Activated CD8-positive, alpha-beta T cell treated with anti-CD3 and anti-CD28 coated beads for 36 hours (primary cell): ENCODE measurements around the gene DUOX2. TPM values are rescaled to one million over a fixed set of nuclear protein-coding genes. Genes with fewer than 3 reads are reported as not detected.

Experiments used
- ATAC-seq: fragments of 200-7000 bp; cut with Tn5 transposase; one replicate; pipeline ENCODE4 v1.10.0; 2021; ENCODE audit warnings: mild to moderate bottlenecking, moderate library complexity
- CTCF ChIA-PET: fragments of 350-600 bp; sonication (Branson Sonifier 250); formaldehyde crosslinking; loops from one replicate; lab custom pipeline; 2021; ENCODE audit warnings: antibody characterized with exemption; lab: Charles Lee
- POLR2A ChIA-PET: fragments of 350-600 bp; sonication (Branson Sonifier 250); formaldehyde crosslinking; loops from one replicate; lab custom pipeline; 2021; ENCODE audit warnings: antibody characterized with exemption; lab: Charles Lee
- DNase-seq: peaks from one replicate; pipeline ENCODE4 v3.0.0-alpha.2; 2020
- H3K27ac Mint-ChIP-seq: one replicate; pipeline ENCODE4 v1.8.0; 2021; ENCODE audit warnings: mild to moderate bottlenecking, mixed read lengths
- H3K27me3 Mint-ChIP-seq: one replicate; pipeline ENCODE4 v1.8.0; 2021; ENCODE audit warnings: mixed read lengths
- H3K36me3 Mint-ChIP-seq: one replicate; pipeline ENCODE4 v1.8.0; 2021; ENCODE audit warnings: low read depth, mixed read lengths
- H3K4me1 Mint-ChIP-seq: one replicate; pipeline ENCODE4 v1.8.0; 2021; ENCODE audit warnings: low read depth, mixed read lengths
- H3K4me3 Mint-ChIP-seq: one replicate; pipeline ENCODE4 v1.8.0; 2021; ENCODE audit warnings: mild to moderate bottlenecking, moderate library complexity, mixed read lengths
- H3K9me3 Mint-ChIP-seq: one replicate; pipeline ENCODE4 v1.8.0; 2021; ENCODE audit warnings: mixed read lengths
- intact Hi-C: fragments of 100-400 bp; cut with micrococcal nuclease; formaldehyde crosslinking; loops from one replicate; pipeline ENCODE4 v1.10.0; 2022
- total RNA-seq, 2 experiments: library from RNA; stranded (reverse); gene quantifications; one replicate each; pipeline ENCODE4 v1.2.3, GENCODE V29; 2021
- TF ChIP-seq, protein P1 (sequence below): fragments of 200-600 bp; IDR thresholded peaks from one replicate; pipeline ENCODE4 v1.8.0; 2022; ENCODE audit warnings: antibody characterized with exemption, mild to moderate bottlenecking

The DUOX2 gene
- total RNA-seq, 2 experiments from 2014 or later, result 0.05 to 0.18 TPM

DNA sequence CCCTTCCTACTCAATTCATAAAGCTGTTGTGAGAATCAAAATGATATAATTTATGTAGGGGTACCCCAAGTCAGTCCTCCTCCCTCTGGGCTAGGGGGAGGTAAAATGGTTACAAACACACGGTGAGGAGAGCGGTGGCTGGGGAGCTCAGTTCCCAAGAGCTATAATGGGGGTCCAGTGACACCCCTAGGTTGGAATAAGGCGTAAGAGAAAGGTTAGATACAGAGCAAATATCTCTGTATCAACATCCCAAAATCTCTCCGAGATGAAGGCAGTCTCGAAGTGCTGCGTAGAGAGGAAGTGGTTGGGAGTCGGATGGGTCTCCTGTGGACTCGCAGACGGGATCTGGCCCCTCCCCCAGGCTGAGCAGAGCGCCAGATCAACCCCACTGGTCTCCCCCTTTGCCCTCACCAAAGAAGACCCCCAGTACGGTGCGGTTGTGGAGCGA is 1.8 kb downstream of the DUOX2 start:
- ATAC-seq (no peak), DNase-seq (no peak)
- Mint-ChIP-seq H3K27me3 (peaks cover 73% of the 10 kb centered on the region), H3K36me3 (no peaks in the 10 kb centered on the region), H3K4me1 (peaks cover 40% of the 10 kb centered on the region), H3K27ac (no peak overlapping the region), H3K9me3 (no peaks in the 10 kb centered on the region), H3K4me3 (peak overlapping the region; percentile 7)
- TF ChIP-seq, protein P1, sequence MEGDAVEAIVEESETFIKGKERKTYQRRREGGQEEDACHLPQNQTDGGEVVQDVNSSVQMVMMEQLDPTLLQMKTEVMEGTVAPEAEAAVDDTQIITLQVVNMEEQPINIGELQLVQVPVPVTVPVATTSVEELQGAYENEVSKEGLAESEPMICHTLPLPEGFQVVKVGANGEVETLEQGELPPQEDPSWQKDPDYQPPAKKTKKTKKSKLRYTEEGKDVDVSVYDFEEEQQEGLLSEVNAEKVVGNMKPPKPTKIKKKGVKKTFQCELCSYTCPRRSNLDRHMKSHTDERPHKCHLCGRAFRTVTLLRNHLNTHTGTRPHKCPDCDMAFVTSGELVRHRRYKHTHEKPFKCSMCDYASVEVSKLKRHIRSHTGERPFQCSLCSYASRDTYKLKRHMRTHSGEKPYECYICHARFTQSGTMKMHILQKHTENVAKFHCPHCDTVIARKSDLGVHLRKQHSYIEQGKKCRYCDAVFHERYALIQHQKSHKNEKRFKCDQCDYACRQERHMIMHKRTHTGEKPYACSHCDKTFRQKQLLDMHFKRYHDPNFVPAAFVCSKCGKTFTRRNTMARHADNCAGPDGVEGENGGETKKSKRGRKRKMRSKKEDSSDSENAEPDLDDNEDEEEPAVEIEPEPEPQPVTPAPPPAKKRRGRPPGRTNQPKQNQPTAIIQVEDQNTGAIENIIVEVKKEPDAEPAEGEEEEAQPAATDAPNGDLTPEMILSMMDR, result no peak
- intact Hi-C loops, result no loop called here
- ChIA-PET CTCF (interaction anchor here (1.7 to 2.0 kb wide), 2 partner anchors 12 to 15 kb away, joined by 4 to 13 read pairs; no protein-coding TSS in a partner anchor), POLR2A (no interaction called here)

DNA sequence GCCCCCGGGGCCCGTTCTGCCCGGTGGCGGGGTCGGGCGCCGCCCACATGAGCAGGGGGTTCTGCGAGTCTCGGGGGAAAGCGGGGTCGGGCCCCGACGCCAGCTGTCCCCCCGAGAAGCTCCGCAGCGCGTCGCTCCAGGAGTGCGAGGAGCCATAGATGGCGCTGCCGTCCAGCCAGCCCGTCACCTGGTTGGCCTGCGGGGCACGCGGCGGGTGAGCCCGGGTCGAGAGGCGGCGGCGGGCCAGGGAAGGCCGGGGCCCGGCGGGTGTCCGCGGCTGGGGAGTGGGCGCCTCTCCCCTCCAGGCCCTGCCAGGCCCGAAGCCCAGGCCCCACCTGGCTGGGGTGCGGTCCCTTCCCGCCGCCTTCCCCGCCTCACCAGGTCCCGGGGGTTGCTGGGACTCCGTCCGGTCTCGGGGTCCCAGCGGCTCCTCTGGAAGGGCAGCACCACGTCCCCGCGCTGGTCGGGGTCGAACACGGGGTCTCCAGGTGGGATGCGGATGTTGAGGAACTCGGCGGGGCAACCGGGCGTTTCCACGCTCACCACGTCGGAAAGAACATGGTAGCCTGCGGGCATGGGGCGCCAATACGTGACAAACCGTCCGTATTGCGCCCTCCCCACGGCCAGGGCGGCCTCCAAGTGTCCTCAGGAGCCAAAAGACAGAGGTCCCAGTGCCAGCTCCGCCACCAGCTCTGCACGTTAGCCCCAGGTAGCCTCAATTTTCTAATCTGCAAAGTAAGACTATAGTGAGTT is 2.4 kb downstream of the DUOX2 start:
- Mint-ChIP-seq H3K27me3 (peaks cover 69% of the 10 kb centered on the region), H3K36me3 (no peaks in the 10 kb centered on the region), H3K9me3 (no peaks in the 10 kb centered on the region), H3K4me1 (peaks cover 38% of the 10 kb centered on the region), H3K27ac (no peak overlapping the region), H3K4me3 (no peak overlapping the region)
- ATAC-seq (no peak), DNase-seq (no peak)
- ChIA-PET CTCF (interaction anchor here (2.0 kb wide), 1 partner anchor 12 kb away, joined by 13 read pairs; no protein-coding TSS in a partner anchor), POLR2A (no interaction called here)
- TF ChIP-seq, protein P1, result no peak
- intact Hi-C loops, result no loop called here

DNA sequence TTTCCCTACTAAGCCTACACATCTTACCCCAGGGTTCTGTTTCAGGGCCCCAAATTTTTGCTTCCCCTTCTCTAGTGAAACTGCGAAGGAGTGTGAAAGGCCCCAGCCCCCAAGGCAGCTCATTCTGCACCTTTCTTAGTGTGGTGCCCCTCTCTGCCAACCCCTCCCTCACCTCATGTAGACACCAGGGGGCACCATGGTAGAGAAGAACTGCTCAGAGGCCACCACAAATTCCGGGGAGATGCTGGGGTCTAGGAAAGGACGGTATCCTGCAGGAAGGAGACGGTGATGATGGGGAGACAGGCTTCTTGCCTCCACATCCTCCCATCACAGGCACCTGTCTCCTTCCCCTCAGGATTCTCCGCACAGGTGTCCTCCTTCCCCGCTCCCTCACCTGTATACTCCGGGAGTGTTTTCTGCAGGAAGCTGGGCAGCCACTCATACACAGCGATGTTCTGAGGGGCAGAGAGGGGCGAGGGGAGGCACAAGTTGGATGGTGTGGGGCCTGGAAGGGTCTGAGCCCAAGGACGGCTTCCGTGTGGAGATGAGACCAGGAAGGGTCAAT is 3.6 kb downstream of the DUOX2 start:
- intact Hi-C loops, result no loop called here
- CTCF ChIA-PET, result interaction anchor here (0.7 to 3.6 kb wide), 3 partner anchors 8 to 16 kb away, joined by 3 to 19 read pairs (median 4); no protein-coding TSS in a partner anchor
- peaks cover 57% of the 10 kb centered on the region for H3K27me3 Mint-ChIP-seq

DNA sequence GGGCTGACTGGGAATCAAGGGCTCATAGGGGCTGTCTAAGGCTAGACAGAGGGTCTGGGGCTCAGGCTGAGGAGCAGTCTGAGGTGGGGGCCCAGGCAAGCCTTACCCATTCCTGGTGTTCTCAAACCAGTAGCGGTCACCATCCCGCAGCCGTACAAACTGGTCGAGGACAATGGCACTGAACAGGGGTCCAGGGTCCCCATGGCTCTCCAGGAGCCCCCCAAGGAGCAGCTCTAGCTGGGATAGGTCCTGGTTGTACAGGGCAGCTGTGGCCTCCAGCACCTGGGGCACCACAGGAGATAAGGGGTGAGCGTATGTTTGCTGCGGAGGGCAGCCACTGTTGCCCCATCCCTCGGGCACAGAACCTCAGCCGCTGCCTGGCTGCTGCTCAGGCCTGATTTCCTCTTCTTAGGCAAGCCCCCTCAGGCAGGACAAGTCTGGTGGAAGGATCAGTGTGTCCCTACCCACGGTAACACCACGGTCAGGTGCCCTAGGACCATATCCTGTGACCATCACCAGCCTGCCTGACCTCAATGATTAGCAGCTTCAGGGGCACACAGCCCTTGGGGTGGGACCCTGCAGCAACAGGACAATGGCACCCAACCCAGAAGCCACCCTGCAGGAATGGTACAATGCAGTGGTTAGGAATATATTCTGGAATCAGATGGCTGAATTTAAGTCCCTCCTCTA is 5.9 kb downstream of the DUOX2 start:
- Mint-ChIP-seq H3K36me3 (no peaks in the 10 kb centered on the region), H3K27ac (no peak overlapping the region), H3K27me3 (peaks cover 34% of the 10 kb centered on the region), H3K4me3 (no peak overlapping the region), H3K4me1 (peaks cover 15% of the 10 kb centered on the region), H3K9me3 (no peaks in the 10 kb centered on the region)
- POLR2A ChIA-PET, result no interaction called here
- CTCF ChIA-PET, result interaction anchor here (3.6 kb wide), 1 partner anchor 10 kb away, joined by 19 read pairs; no protein-coding TSS in a partner anchor
- intact Hi-C loops, result no loop called here
- TF ChIP-seq, protein P1, result no peak
- no peak for ATAC-seq
- DNase-seq, result no peak

More for the DNA sequence above, 3.6 kb downstream of the DUOX2 start:
- TF ChIP-seq, protein P1, result no peak
- H3K27ac Mint-ChIP-seq, result no peak overlapping the region
- H3K9me3 Mint-ChIP-seq, result no peaks in the 10 kb centered on the region
- H3K4me1 Mint-ChIP-seq, result peaks cover 29% of the 10 kb centered on the region
- DNase-seq, result no peak
- no peak overlapping the region for H3K4me3 Mint-ChIP-seq
- no peaks in the 10 kb centered on the region for H3K36me3 Mint-ChIP-seq
- no peak for ATAC-seq
- POLR2A ChIA-PET, result interaction anchor here (0.7 kb wide), 1 partner anchor 18 kb away, joined by 3 read pairs; no protein-coding TSS in a partner anchor
